ENCODE measurements around the gene PLOD3. TPM values are rescaled to one million over a fixed set of nuclear protein-coding genes. Genes with fewer than 3 reads are reported as not detected.

Gene PLOD3
- total RNA-seq, 2 donors from 2014 or later, result 53.9 to 65.5 TPM

DNA sequence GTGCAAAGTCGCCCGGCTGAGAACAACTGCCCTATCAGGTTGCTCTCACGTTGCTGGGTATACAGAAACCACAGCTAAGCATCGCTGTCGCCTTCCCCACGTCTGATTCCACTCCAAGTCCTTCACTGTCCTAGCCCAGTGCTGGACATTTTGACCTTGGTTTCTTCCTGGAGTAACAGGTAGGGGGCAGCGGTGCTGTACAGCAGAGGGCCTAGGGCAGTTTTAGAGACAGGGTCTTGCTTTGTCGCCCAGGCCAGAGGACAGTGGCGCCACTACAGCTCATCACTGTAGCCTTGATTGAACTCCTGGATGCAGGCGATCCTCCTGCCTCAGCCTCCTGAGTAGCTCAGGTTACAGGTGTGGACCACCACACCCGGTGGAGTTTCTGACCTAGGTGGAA, 17.7 kb upstream of the PLOD3 start:
- Histone ChIP-seq H3K27ac (ENCODE audit: low read depth, low read length) (no peak overlapping the region), H3K4me1 (ENCODE audit: control insufficient read depth, insufficient read depth, low read length) (peaks cover 6% of the 10 kb centered on the region), H3K4me3 (ENCODE audit: low read length) (no peak overlapping the region), H3K9ac (ENCODE audit: extremely low read depth, low read length, poor library complexity, severe bottlenecking) (no peak overlapping the region), H3K9me3 (ENCODE audit: control insufficient read depth, low read length) (no peaks in the 10 kb centered on the region), H3K27me3 (ENCODE audit: control insufficient read depth, insufficient read depth, low read length, poor library complexity, severe bottlenecking) (no peaks in the 10 kb centered on the region), H3K36me3 (ENCODE audit: control insufficient read depth, insufficient read depth, low read length) (no peaks in the 10 kb centered on the region)
- peak overlapping the region; percentile 86 for H3K27ac Mint-ChIP-seq
- H3K9me3 Mint-ChIP-seq, result no peaks in the 10 kb centered on the region
- H3K27me3 Mint-ChIP-seq (ENCODE audit: insufficient read depth), result no peaks in the 10 kb centered on the region
- 80 to 83% methylated on average over 9 to 11 of the region's 11 CpGs for WGBS, 2 experiments (ENCODE audit: insufficient coverage in 1 of 2, insufficient read length in 1 of 2)
- H3K4me3 Mint-ChIP-seq, result no peak overlapping the region
- H3K36me3 Mint-ChIP-seq (ENCODE audit: low read depth), result peaks cover 8% of the 10 kb centered on the region
- TF ChIP-seq, protein P1, sequence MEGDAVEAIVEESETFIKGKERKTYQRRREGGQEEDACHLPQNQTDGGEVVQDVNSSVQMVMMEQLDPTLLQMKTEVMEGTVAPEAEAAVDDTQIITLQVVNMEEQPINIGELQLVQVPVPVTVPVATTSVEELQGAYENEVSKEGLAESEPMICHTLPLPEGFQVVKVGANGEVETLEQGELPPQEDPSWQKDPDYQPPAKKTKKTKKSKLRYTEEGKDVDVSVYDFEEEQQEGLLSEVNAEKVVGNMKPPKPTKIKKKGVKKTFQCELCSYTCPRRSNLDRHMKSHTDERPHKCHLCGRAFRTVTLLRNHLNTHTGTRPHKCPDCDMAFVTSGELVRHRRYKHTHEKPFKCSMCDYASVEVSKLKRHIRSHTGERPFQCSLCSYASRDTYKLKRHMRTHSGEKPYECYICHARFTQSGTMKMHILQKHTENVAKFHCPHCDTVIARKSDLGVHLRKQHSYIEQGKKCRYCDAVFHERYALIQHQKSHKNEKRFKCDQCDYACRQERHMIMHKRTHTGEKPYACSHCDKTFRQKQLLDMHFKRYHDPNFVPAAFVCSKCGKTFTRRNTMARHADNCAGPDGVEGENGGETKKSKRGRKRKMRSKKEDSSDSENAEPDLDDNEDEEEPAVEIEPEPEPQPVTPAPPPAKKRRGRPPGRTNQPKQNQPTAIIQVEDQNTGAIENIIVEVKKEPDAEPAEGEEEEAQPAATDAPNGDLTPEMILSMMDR (conservative IDR thresholded peaks at IDR 0.05), result peak; percentile 73
- H3K4me1 Mint-ChIP-seq, result peaks cover 18% of the 10 kb centered on the region
- DNase-seq, result peak; percentile 83

DNA sequence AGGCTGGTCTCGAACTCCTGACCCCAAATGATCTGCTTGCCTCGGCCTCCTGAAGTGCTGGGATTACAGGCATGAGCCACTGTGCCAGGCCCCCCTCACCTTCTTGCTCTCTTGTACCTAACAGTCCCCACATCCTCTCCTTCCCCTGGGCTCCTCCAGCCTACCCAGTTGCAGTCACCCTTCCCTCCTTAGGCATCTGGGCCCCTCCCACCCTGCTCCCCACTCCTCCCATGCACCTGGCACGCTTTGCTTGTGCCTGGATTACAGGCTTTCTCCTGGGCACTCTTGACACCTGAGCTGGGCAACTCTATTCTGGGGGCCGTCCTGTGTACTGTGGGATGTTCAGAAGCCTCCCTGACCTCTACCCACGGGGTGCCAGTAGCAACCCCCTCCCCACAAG, 17.3 kb upstream of the PLOD3 start:
- Histone ChIP-seq H3K4me3 (ENCODE audit: low read length) (no peak overlapping the region), H3K9me3 (ENCODE audit: control insufficient read depth, low read length) (no peaks in the 10 kb centered on the region), H3K27ac (ENCODE audit: low read depth, low read length) (no peak overlapping the region), H3K27me3 (ENCODE audit: control insufficient read depth, insufficient read depth, low read length, poor library complexity, severe bottlenecking) (no peaks in the 10 kb centered on the region), H3K36me3 (ENCODE audit: control insufficient read depth, insufficient read depth, low read length) (no peaks in the 10 kb centered on the region), H3K4me1 (ENCODE audit: control insufficient read depth, insufficient read depth, low read length) (peaks cover 6% of the 10 kb centered on the region), H3K9ac (ENCODE audit: extremely low read depth, low read length, poor library complexity, severe bottlenecking) (no peak overlapping the region)
- H3K4me1 Mint-ChIP-seq, result peaks cover 18% of the 10 kb centered on the region
- WGBS, 2 experiments (ENCODE audit: insufficient coverage in 1 of 2, insufficient read length in 1 of 2), result 90 to 93% methylated on average over 5 of the region's 5 CpGs
- no peaks in the 10 kb centered on the region for H3K9me3 Mint-ChIP-seq
- H3K36me3 Mint-ChIP-seq (ENCODE audit: low read depth), result peaks cover 6% of the 10 kb centered on the region
- H3K27me3 Mint-ChIP-seq (ENCODE audit: insufficient read depth), result no peaks in the 10 kb centered on the region
- DNase-seq, result no peak
- H3K4me3 Mint-ChIP-seq, result no peak overlapping the region
- peak overlapping the region; percentile 86 for H3K27ac Mint-ChIP-seq
- TF ChIP-seq, protein P1 (conservative IDR thresholded peaks at IDR 0.05), result no peak

DNA sequence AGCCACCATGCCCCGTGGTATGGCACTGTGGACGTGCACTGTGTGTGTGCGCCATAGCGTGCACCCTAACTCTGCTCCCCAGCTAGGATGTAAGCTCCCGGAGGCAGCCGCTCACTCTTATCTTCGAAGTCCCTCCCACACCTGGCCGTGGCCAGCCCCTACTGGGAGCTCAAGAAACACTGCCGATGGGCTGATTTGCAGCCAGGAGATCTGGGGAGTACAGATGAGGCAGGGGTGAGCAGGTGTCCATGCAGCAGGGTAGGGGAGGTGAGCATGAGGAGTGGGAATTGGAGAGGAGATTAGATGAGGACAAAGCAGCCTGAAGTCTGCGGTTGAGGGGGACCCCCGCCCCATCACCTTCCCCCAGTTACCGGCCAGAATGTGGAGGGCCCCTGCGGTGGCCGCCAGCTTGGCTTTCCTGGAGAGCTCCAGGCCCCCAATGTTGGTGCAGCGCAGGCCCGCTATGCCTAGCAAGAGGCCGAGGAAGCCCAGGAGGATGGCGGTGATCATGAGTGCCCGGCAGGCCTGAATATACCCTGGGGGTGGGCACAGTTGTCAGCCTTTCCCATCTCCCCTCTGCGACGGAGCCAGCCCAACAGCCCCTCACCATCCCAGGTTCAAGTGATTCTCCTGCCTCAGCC, 16.6 kb upstream of the PLOD3 start:
- H3K27me3 Mint-ChIP-seq (ENCODE audit: insufficient read depth), result no peaks in the 10 kb centered on the region
- peaks cover 9% of the 10 kb centered on the region for H3K36me3 Mint-ChIP-seq (ENCODE audit: low read depth)
- H3K9me3 Mint-ChIP-seq, result no peaks in the 10 kb centered on the region
- 92% methylated on average over 10 to 21 of the region's 21 CpGs for WGBS, 2 experiments (ENCODE audit: insufficient coverage in 1 of 2, insufficient read length in 1 of 2)
- peaks cover 6% of the 10 kb centered on the region for H3K4me1 ChIP-seq (ENCODE audit: control insufficient read depth, insufficient read depth, low read length)
- no peak overlapping the region for H3K4me3 ChIP-seq (ENCODE audit: low read length)
- H3K9me3 ChIP-seq (ENCODE audit: control insufficient read depth, low read length), result no peaks in the 10 kb centered on the region
- no peak overlapping the region for H3K4me3 Mint-ChIP-seq
- H3K9ac ChIP-seq (ENCODE audit: extremely low read depth, low read length, poor library complexity, severe bottlenecking), result no peak overlapping the region
- H3K4me1 Mint-ChIP-seq, result peaks cover 18% of the 10 kb centered on the region
- no peaks in the 10 kb centered on the region for H3K27me3 ChIP-seq (ENCODE audit: control insufficient read depth, insufficient read depth, low read length, poor library complexity, severe bottlenecking)
- no peak overlapping the region for H3K27ac ChIP-seq (ENCODE audit: low read depth, low read length)
- DNase-seq, result no peak
- TF ChIP-seq, protein P1 (conservative IDR thresholded peaks at IDR 0.05), result no peak
- no peaks in the 10 kb centered on the region for H3K36me3 ChIP-seq (ENCODE audit: control insufficient read depth, insufficient read depth, low read length)
- no peak overlapping the region for H3K27ac Mint-ChIP-seq
